Effector CD8-positive, alpha-beta T cell (primary cell): ENCODE results near the gene GZMM.
"Not testable (repeated sequence)": the region's sequence is repeated elsewhere in the genome, so short reads cannot be mapped to it uniquely, and the experiment has no call there.

Experiments used
- DNase-seq: peaks from one replicate; lab custom pipeline; 2025; lab: John Stamatoyannopoulos, UW

GZMM gene

GRCh38 chr19:583198-583967, 39.5 kb downstream of the GZMM start:
- no peak for DNase-seq

- no peak for DNase-seq
Observed at GRCh38 chr19:583968-584239, 40.1 kb downstream of the GZMM start.

- peak; percentile 50 for DNase-seq
Observed at GRCh38 chr19:584240-585001, 40.6 kb downstream of the GZMM start.

- DNase-seq: not testable (repeated sequence)
Observed at GRCh38 chr19:585146-585545, 41.3 kb downstream of the GZMM start.

- DNase-seq: no peak
Observed at GRCh38 chr19:585551-586110, 41.8 kb downstream of the GZMM start.

GRCh38 chr19:588093-588740, 44.4 kb downstream of the GZMM start:
- peak; percentile 55 for DNase-seq

GRCh38 chr19:588741-589692, 45.2 kb downstream of the GZMM start:
- DNase-seq: peak; percentile 25

GRCh38 chr19:589693-590395, 46.0 kb downstream of the GZMM start, which contains the start of gene HCN2:
HCN2 (plus strand) TSS chr19:589881; CDS start chr19:589946, 65 bp downstream.
- DNase-seq: no peak

GRCh38 chr19:590396-590745, 46.5 kb downstream of the GZMM start:
- no peak for DNase-seq

GRCh38 chr19:590750-591098, 46.9 kb downstream of the GZMM start:
- DNase-seq: no peak

GRCh38 chr19:591099-591958, 47.5 kb downstream of the GZMM start:
- DNase-seq: no peak

- no peak for DNase-seq
Observed at GRCh38 chr19:592101-592500, 48.2 kb downstream of the GZMM start.

GRCh38 chr19:593055-593454, 49.2 kb downstream of the GZMM start:
- DNase-seq: no peak

GRCh38 chr19:593505-593904, 49.7 kb downstream of the GZMM start:
- DNase-seq: no peak

- DNase-seq: no peak
Observed at GRCh38 chr19:594265-594870, 50.5 kb downstream of the GZMM start.

- no peak for DNase-seq
Observed at GRCh38 chr19:595326-596262, 51.7 kb downstream of the GZMM start.

GRCh38 chr19:596263-596655, 52.4 kb downstream of the GZMM start:
- DNase-seq: no peak
